HG02943 (cell line): ENCODE data around the gene GATAD2B.
A peak's percentile ranks its signal among the peaks of the same experiment; 100 is the strongest.

Source experiments
- ATAC-seq: cut with Tn5 transposase; IDR thresholded peaks from one replicate; pipeline ENCODE4 v1.9.1; 2021; ENCODE audit warnings: mild to moderate bottlenecking, low read depth, moderate library complexity; ENCODE audit not compliant: unreplicated experiment

GATAD2B gene

GRCh38 chr1:153800516-153800915, 122.3 kb downstream of the GATAD2B start:
- ATAC-seq = no peak

DNA sequence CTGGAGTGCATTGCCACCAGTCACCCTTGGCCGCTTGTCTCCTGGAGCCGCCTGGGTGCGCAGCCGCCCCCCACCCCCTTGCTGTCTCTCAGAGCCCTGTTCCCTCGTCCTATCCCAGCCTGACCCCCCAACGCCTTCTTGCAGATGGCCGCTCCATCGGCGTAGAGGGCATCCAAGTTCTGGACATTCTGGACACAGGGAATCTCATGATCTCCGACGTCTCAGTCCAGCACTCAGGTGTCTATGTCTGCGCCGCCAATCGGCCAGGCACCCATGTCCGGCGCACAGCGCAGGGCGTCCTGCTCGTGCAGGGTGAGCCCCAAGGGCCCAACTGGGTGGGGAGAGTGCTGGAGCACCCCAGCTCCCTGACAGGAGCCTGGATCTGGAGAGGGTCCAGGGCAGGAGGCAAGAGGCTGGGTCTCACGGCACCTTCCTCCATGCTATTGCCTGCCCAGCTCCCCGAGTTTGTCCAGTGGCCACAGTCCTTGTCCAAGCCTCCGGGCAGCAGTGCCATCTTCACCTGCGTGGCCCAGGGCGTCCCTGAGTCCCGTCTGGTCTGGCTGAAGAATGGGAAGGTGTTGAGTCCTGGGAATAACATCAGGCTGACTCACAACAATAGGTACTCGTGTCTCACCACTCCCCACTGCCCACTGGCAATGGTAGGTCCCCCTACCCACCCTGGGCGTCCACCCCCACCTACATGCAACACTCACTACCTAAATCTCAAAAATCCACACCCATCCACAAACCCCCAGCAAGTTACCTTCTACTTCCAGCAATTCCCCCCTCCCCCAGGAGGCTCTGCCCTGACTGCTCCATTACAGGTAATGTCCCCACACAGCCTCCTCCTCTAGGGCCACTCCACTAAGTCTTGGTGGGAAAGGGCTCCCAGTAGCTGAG, 123.0 kb downstream of the GATAD2B start:
- ATAC-seq = no peak

DNA sequence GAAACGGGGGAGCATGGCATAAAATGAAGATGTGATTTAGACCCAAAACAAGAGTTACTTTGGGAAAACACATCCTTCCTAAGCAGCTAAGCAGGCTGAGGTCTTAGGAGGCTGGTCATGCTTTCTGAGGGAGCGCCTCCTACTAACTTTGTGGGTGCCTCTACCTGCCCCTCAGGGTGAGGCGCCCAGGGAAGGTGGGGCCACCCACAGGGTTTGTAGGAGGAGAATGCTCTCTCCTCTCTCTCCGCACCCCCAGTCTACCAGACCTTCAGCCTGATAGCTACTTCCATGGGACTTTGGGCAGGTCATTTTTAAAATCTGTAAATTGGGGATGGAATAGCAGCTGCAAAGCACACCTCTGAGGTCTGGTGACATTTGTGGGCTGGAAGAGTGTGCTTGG, 123.8 kb downstream of the GATAD2B start:
- ATAC-seq = no peak

- ATAC-seq = no peak
These were observed 124.3 kb downstream of the GATAD2B start for GRCh38 chr1:153798468-153798780.

DNA sequence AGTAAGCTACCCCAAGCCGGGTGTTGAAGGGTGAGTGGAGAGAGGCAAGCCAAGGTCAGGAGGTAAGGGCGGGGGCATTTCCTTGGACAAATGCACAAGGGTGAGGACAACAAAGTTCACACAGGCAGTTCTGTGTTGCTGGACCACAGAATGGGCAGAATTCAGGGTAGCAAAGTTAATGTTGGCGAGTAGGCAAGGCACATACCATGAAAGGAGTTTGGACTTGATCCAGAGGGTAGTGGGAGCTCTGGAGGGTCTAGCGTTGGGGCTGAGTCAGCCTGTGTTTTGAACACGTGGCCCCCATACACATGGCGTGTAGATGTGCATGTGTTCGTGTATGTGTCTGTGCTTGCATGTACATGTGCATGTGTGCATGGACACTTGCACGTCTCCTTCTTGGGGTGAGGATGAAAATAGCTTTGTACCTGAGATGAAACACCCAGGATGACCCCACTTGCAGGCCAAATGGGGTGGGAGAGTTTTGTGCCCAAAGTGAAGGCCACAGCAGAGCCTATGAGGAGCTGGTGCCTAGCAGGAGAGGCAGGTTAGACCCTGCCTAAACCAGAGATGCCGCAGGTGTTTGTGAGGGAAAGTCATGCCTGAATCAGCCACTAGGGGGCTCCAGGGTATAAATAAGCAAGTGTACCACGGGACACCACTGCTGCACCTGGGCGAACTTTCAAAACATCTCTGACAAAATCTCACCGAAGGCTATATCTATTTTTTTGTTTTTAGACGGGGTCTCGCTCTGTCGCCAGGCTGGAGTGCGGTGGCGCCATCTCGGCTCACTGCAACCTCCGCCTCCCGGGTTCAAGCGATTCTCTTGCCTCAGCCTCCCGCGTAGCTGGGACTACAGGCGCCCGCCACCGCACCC, 125.7 kb downstream of the GATAD2B start:
- no peak for ATAC-seq

DNA sequence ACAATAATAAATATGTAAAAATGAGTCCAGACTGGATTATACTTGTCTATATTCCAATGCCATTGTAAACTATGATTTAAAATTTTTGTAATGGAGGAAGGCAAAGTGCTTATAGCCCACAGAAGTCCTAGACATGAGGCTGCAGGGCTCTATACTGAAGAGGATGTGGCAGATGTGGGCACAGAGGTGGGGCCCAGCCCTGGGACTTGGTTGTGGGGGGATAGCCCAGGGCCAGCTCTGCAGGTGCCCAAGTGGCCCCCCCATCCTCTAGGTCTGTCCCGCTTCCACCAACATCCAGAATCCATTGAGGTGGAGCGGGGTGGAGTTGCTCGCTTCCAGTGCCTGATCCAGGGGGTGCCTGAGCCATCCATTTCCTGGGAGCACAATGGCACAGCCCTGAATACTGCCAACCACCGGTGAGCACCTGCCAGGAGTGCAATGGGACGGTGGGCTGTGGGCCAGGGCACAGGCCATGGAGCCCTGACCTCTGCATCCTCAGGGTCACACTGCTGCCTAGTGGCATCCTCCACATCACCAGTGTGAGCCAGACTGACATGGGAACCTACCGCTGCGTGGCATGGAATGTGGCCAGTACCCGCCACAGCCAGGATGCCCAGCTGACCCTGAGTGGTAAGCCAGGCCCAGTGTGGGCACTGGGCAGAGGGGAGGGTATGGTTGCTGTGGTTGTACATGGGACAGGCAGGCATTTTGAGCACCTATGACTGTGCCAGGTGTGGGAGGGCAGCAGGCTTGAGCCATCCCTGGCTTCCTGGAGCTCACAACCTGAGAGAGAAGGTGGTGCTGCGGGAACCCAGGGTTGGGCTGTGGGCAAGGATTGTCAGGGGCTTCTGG, 126.6 kb downstream of the GATAD2B start:
- ATAC-seq = no peak

DNA sequence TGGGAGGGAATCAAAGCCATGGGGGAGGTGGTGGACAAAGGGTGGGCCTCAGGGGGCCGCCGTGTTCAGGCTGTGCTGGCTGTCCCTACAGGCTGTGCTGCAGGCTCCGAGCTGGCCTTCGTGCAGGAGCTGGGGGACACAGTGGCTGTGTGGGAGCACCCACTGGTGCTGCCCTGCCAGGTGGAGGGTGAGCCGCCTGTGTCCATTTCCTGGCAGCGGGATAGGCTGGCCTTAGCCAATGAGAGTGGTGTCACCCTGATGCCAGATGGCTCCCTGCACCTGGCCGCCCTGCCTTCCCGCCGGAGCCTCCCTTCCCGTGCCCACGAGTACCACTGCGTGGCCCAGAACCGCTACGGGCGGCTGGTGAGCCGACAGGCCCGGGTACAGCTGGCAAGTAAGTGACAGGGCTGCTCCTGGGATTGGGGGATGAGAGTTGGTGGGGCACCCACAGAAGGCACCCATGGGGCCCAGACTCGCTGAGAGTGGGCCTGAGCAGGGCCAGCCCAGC, 127.4 kb downstream of the GATAD2B start:
- ATAC-seq = no peak

- ATAC-seq = no peak
These were observed 128.0 kb downstream of the GATAD2B start for GRCh38 chr1:153794624-153795329.

DNA sequence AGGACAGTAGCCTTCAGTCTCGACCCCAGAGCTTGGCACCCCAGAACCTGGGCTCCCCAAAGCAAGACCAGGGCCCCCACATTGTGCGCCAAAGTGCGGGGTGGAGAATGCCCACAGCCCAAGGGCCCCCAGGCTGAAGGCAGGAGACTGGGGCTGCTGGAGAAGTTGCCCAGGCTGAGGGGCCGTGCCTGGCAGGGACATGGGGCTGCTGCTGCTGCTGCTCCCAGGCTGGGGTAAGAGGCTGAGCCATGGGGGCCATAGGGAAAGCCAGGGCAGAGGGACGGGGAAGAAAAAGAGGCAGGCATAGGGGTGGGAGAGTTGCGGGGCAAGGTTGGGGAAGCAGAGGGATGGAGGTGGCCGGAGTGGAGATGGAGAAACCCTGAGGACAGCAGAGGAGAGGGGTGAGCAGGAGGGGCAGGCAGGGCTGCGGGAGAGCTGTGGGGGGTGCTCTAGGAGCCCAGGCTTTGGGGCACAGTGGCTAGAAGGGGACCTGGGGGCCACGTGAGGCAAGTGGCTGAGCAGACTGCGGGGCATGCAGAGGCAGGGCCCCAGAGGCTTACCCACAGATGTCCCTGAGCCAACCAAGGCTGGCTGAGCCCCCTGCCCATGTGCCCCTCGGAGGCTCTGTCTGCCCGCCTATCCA, 128.7 kb downstream of the GATAD2B start:
- no peak for ATAC-seq

DNA sequence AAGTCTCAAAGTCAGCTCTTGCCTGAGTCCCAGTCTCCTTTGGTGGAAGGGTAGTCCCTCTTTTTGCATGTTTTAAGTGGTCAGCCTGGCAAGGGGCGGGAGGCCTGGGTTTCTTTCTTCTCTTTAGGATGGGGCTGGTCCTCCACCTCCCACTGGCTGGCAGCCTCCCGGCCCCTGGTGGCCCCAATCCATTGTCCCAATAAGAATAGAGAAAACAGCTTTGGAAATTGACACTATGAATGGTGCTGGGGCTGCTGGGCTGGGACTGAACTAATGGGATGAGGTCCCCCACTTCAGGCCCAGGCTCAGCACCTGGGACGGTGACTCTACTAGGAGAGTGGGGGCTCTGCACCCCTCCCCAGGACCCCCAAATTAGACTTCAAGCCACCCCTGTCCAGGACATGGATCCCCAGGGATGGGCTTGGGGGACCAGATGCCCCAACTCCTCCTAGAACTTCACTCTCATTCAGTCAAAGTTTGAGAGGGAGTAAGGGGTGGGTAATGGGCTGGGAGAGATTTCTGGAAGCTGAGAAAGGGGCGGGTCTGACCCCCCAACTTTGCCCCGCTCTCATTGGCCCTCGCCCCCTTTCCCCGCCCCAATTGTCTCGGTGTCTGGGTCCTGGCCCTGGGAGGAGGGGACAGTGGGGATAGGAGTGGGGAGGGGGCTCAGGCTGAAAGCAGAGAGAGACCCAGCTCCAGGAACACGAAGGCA, 129.4 kb downstream of the GATAD2B start:
- no peak for ATAC-seq

- no peak for ATAC-seq
These were observed 130.1 kb downstream of the GATAD2B start for GRCh38 chr1:153792631-153793041.

DNA sequence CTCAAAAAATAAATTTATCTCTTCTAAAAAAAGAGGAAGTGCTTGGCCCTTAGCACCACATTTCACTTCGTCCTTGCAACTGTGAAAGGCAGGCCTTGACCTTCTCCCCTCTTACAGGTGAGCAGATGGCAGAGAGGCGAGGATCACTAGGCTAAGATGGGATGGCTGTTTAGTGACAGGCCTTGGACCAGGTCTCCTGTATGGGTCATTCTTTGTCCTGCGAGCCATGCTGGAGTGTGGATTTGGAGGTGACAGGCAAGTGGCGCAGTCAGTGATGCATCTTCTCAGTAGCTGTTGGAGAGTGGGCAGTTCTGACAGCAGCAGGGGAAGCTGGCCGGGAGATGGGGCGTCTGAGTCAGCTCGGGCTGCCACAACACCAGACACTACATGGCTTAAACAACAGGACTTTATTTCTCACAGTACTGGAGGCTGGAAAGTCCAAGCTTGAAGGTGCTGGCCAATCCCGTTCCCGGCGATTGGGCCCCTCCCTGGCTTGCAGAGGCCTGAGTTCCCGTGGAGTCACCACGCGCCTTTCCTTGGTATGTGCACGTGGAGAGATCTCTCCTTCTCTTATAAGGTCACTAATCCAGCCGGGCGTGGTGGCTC, 131.0 kb downstream of the GATAD2B start:
- peak; percentile 7 for ATAC-seq

DNA sequence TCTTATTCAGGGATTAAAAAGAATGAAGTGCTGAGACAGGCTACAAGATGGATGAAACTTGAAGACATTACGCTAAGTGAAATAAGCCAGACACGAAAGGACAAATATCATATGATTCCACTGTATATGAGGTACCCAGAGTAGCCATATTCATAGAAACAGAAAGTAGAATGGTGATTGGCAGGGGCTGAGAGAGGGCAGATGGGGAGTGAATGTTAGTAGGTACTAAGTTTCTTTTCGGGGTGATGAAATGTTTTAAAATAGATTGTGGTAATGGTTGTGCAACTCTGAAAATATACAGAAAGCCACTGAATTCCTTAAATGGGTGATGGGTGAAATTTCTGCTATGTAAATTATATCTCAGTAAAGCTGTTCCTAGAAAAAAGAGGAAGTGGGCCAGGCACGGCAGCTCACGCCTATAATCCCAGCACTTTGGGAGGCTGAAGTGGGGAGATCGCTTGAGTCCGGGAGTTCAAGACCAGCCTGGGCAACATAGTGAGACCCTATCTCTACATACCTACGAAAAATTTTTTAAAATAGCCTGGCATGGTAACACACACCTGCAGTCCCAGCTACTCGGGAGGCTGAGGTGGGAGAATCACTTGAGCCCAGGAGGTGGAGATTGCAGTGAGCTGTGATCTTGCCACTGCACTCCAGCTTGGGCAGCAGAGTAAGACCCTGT, 131.7 kb downstream of the GATAD2B start:
- peak; percentile 82 for ATAC-seq

DNA sequence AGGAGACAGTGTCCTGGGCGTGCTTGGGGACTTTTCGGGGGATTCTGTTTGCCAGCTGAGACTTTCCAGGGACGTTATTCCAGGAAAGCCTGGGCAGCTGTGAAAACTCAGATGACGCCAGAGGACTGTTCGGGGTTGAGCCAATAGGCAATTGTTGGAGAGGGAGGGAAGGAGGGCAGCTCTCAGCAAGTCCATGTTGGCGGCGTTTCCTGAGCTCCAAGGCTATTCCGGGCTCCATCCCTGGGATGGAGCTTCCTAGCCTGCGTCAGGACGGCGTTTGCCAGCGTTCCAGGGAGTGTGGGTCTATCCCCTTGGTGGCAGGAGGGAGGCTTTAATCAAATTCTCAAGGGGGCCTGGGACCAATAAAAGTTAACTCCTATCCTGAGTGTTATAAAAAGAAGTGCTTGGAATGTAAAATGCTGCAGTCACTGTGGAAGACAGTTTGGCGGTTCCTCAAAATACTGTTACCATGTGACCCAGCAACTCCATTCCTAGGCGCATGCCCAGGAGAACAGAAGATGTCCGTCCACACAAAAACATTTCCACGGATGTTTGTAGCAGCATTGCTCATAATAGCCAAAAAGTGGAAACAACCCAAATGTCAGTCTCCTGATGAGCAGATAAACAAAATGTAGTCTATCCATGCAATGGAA, 132.3 kb downstream of the GATAD2B start:
- no peak for ATAC-seq

DNA sequence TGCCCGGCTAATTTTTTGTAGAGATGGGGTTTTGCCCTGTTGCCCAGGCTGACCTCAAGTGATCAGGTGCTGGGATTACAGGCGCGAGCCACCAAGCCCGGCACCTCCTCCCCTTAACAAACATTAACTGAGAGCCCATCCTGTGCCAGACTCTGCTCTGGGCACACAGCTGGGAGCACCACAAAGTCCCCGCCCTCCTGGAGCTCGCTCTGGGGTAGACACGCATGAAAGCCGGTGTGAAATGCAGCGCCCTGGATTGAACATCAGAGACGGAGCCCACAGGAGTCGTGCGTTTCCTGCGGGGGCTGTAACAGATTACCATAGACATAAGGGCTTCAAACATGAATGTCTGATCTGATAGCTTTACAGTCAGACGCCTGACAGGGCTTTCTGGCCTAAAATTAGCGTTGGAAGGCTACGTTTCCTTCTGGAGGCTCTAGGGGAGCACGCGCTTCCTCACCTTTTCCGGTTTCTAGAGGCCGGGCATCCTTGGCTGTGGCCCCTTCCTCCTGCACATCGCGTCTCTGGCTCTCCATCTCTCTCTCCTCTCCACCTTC, 133.2 kb downstream of the GATAD2B start:
- ATAC-seq = no peak

DNA sequence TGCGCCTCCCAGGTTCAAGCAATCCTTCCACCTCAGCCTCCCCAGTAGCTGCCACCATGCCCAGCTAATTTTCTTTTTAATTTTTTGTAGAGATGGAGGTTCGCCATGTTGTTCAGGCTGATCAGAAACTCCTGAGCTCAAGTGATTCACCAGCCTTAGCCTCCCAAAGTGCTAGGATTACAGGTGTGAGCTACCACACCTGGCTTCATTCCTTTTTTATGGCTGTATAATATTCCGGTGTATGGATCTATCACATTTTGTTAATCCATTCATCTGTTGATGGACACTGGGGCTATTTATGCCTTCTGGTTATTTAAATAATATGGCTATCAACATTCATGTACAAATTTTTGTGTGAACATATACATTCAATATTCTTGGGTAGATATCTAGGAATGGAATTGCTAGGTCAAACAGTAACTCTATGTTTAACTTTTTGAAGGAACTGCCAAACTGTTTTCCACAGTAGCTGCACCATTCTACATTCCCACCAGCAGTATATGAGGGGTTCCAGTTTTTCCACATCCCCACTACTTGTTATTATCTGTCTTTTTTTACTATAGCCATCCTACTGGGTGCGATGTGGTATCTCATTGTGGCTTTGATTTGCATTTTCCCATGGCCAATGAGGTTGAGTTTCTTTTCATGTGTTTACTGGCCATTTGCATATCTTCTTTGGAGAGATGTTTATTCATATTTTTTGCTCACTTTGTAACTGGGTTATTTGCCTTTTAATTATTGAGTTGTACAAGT, 136.6 kb downstream of the GATAD2B start:
- no peak for ATAC-seq
